Parathyroid adenoma (tissue), 2 donors: ENCODE measurements around the gene RAF1.
A peak's percentile ranks its signal among the peaks of the same experiment; 100 is the strongest.

ENCODE experiments used
- H2AFZ ChIP-seq: fragments of 300-600 bp; sonication (generic); one replicate; pipeline ENCODE4 v1.7.0; 2017; ENCODE audit warnings: antibody characterized with exemption, mild to moderate bottlenecking
- H3K27ac ChIP-seq: fragments of 300-600 bp; sonication (generic); one replicate; pipeline ENCODE4 v1.7.0; 2017
- H3K27me3 ChIP-seq: fragments of 300-600 bp; sonication (generic); one replicate; pipeline ENCODE4 v1.7.0; 2017; ENCODE audit warnings: low read length; ENCODE audit not compliant: control insufficient read depth, insufficient read depth
- H3K36me3 ChIP-seq: fragments of 300-600 bp; sonication (generic); one replicate; pipeline ENCODE4 v1.7.0; 2017; ENCODE audit warnings: low read length; ENCODE audit not compliant: control insufficient read depth, insufficient read depth
- H3K4me1 ChIP-seq: fragments of 300-600 bp; sonication (generic); one replicate; pipeline ENCODE4 v1.7.0; 2017; ENCODE audit warnings: control low read depth
- H3K4me2 ChIP-seq: fragments of 300-600 bp; sonication (generic); one replicate; pipeline ENCODE4 v1.7.0; 2017; ENCODE audit warnings: low read length
- H3K4me3 ChIP-seq: fragments of 300-600 bp; sonication (generic); one replicate; pipeline ENCODE4 v1.7.0; 2017; ENCODE audit warnings: low read depth, low read length
- H3K79me2 ChIP-seq: fragments of 300-600 bp; sonication (generic); one replicate; pipeline ENCODE4 v1.7.0; 2017; ENCODE audit warnings: control low read depth
- H3K9ac ChIP-seq: fragments of 300-600 bp; sonication (generic); one replicate; pipeline ENCODE4 v1.7.0; 2017; ENCODE audit warnings: mild to moderate bottlenecking
- H3K9me3 ChIP-seq: fragments of 300-600 bp; sonication (generic); one replicate; pipeline ENCODE4 v1.7.0; 2017; ENCODE audit warnings: low read length; ENCODE audit not compliant: control insufficient read depth
- CTCF ChIP-seq: fragments of 300-600 bp; sonication (generic); IDR thresholded peaks from one replicate; pipeline ENCODE4 v1.7.0; 2017; ENCODE audit warnings: antibody characterized with exemption, mild to moderate bottlenecking
- donor health status: primary hyperparathyroidism.

RAF1 gene

GRCh38 chr3:12556314-12556689 lies 107.6 kb downstream of the RAF1 start:
- TF ChIP-seq CTCF: no peak
- H3K4me3 ChIP-seq: peak overlapping the region; percentile 94
- H3K27me3 ChIP-seq: no peaks in the 10 kb centered on the region
- H3K36me3 ChIP-seq: no peaks in the 10 kb centered on the region
- peak overlapping the region; percentile 84 for H3K4me2 ChIP-seq
- peaks cover 25% of the 10 kb centered on the region for H3K79me2 ChIP-seq
- no peaks in the 10 kb centered on the region for H3K9me3 ChIP-seq
- H3K4me1 ChIP-seq: peaks cover 7% of the 10 kb centered on the region
- peak overlapping the region; percentile 99 for H2AFZ ChIP-seq
- peak overlapping the region; percentile 96 for H3K27ac ChIP-seq
- no peak overlapping the region for H3K9ac ChIP-seq

- Histone ChIP-seq H3K9ac (no peak overlapping the region), H3K79me2 (peaks cover 14% of the 10 kb centered on the region), H3K27ac (no peak overlapping the region), H3K4me1 (peaks cover 7% of the 10 kb centered on the region), H3K4me3 (peak overlapping the region; percentile 24), H3K27me3 (no peaks in the 10 kb centered on the region), H2AFZ (peak overlapping the region; percentile 85), H3K9me3 (no peaks in the 10 kb centered on the region), H3K36me3 (no peaks in the 10 kb centered on the region), H3K4me2 (peak overlapping the region; percentile 47)
- TF ChIP-seq CTCF: no peak
Observed at GRCh38 chr3:12553921-12554391, 110.0 kb downstream of the RAF1 start.

GRCh38 chr3:12549971-12550760 lies 113.8 kb downstream of the RAF1 start:
- TF ChIP-seq CTCF: no peak
- H3K9me3 ChIP-seq: no peaks in the 10 kb centered on the region
- no peaks in the 10 kb centered on the region for H3K36me3 ChIP-seq
- H3K4me2 ChIP-seq: no peak overlapping the region
- no peak overlapping the region for H3K27ac ChIP-seq
- H3K79me2 ChIP-seq: no peaks in the 10 kb centered on the region
- H3K9ac ChIP-seq: no peak overlapping the region
- no peak overlapping the region for H2AFZ ChIP-seq
- H3K4me1 ChIP-seq: peaks cover 3% of the 10 kb centered on the region
- H3K27me3 ChIP-seq: no peaks in the 10 kb centered on the region
- H3K4me3 ChIP-seq: no peak overlapping the region

GRCh38 chr3:12545473-12545791 lies 118.5 kb downstream of the RAF1 start, which contains the start of gene MKRN2OS:
MKRN2OS (minus strand) TSS chr3:12545499; CDS start chr3:12545464, 35 bp downstream.
- no peak for TF ChIP-seq CTCF
- H3K9ac ChIP-seq: no peak within 1 kb of the TSS
- no peak within 1 kb of the TSS for H3K27ac ChIP-seq
- H3K4me3 ChIP-seq: peak within 1 kb of the TSS; percentile 20
- H3K27me3 ChIP-seq: no peaks in the 10 kb centered on the region
- H3K4me1 ChIP-seq: peaks cover 3% of the 10 kb centered on the region
- H3K79me2 ChIP-seq: no peaks in the 10 kb centered on the region
- no peaks in the 10 kb centered on the region for H3K9me3 ChIP-seq
- peak within 1 kb of the TSS; percentile 9 for H2AFZ ChIP-seq
- no peaks in the 10 kb centered on the region for H3K36me3 ChIP-seq
- H3K4me2 ChIP-seq: peak within 1 kb of the TSS; percentile 37
